PC-3 (cell line): ENCODE results near the gene S100A7. TPM values are rescaled to one million over a fixed set of nuclear protein-coding genes. Genes with fewer than 3 reads are reported as not detected.
A peak's percentile ranks its signal among the peaks of the same experiment; 100 is the strongest.
"Not testable (repeated sequence)": the region's sequence is repeated elsewhere in the genome, so short reads cannot be mapped to it uniquely, and the experiment has no call there.

Experiments
- ATAC-seq: fragments of 200-7000 bp; cut with Tn5 transposase; 2 replicates; pipeline ENCODE4 v1.9.1; 2020; ENCODE audit warnings: mild to moderate bottlenecking, moderate library complexity
- BruUV-seq: library from RNA; stranded (reverse); fragments of 400-500 nt; replicated peaks from 2 replicates; lab custom pipeline; 2021; lab: Mats Ljungman, UMichigan
- CTCF ChIA-PET: fragments of 300-600 bp; sonication (Branson Sonifier 250); formaldehyde crosslinking; loops from one replicate; lab custom pipeline; 2022; ENCODE audit warnings: antibody characterized with exemption; lab: Charles Lee
- POLR2A ChIA-PET: fragments of 300-600 bp; sonication (Branson Sonifier 250); formaldehyde crosslinking; loops from one replicate; lab custom pipeline; 2022; ENCODE audit warnings: antibody characterized with exemption; ENCODE audit not compliant: unreplicated experiment; lab: Charles Lee
- DNase-seq: peaks from one replicate; pipeline ENCODE4 v3.0.0-alpha.2; 2015
- H2AFZ ChIP-seq: fragments of 300-600 bp; sonication (generic); 2 replicates; pipeline ENCODE4 v1.6.0; 2016; ENCODE audit warnings: antibody characterized with exemption, low read length
- H3F3A ChIP-seq: fragments of 300-600 bp; sonication (generic); one replicate; pipeline ENCODE4 v1.6.0; 2017; ENCODE audit warnings: antibody characterized with exemption, low read length, control low read depth, mild to moderate bottlenecking; ENCODE audit not compliant: unreplicated experiment
- H3K27ac ChIP-seq: fragments of 300-600 bp; sonication (generic); 2 replicates; pipeline ENCODE4 v1.5.1; 2016; ENCODE audit warnings: mild to moderate bottlenecking, low read length
- H3K27me3 ChIP-seq: fragments of 300-600 bp; sonication (generic); 2 replicates; pipeline ENCODE4 v1.6.1; 2016; ENCODE audit warnings: low read length, mixed read lengths
- H3K36me3 ChIP-seq: fragments of 300-600 bp; sonication (generic); 2 replicates; pipeline ENCODE4 v1.6.1; 2016; ENCODE audit warnings: low read depth, mixed run types, low read length, mixed read lengths
- H3K4me1 ChIP-seq: fragments of 300-600 bp; sonication (generic); 2 replicates; pipeline ENCODE4 v1.5.1; 2016; ENCODE audit warnings: low read length; ENCODE audit not compliant: insufficient read depth
- H3K4me2 ChIP-seq: fragments of 300-600 bp; sonication (generic); 2 replicates; pipeline ENCODE4 v1.6.0; 2016; ENCODE audit warnings: low read length
- H3K4me3 ChIP-seq: fragments of 300-600 bp; sonication (generic); 2 replicates; pipeline ENCODE4 v1.5.1; 2016; ENCODE audit warnings: mild to moderate bottlenecking, low read length, mixed read lengths
- H3K79me2 ChIP-seq: fragments of 300-600 bp; sonication (generic); 2 replicates; pipeline ENCODE4 v1.6.1; 2017; ENCODE audit warnings: low read length, mixed read lengths
- H3K9ac ChIP-seq: fragments of 300-600 bp; sonication (generic); 2 replicates; pipeline ENCODE4 v1.6.0; 2016; ENCODE audit warnings: mild to moderate bottlenecking, low read length
- H3K9me2 ChIP-seq: fragments of 300-600 bp; sonication (generic); replicated peaks from 2 replicates; pipeline ENCODE4 v1.6.1; 2016; ENCODE audit warnings: mixed run types, low read length, mixed read lengths
- H3K9me3 ChIP-seq: fragments of 300-600 bp; sonication (generic); 2 replicates; pipeline ENCODE4 v1.6.1; 2016; ENCODE audit warnings: low read length, mixed read lengths
- H4K20me1 ChIP-seq: fragments of 300-600 bp; sonication (generic); 2 replicates; pipeline ENCODE4 v1.6.1; 2016; ENCODE audit warnings: low read length, mixed read lengths
- EZH2 ChIP-seq: fragments of 300-600 bp; sonication (generic); IDR thresholded peaks from one replicate; pipeline ENCODE4 v1.6.1; 2017; ENCODE audit warnings: antibody characterized with exemption, mild to moderate bottlenecking, low read length; ENCODE audit not compliant: unreplicated experiment
- EZH2phosphoT487 ChIP-seq: fragments of 300-600 bp; sonication (generic); IDR thresholded peaks from 2 replicates; pipeline ENCODE4 v1.6.1; 2018; ENCODE audit warnings: mild to moderate bottlenecking, antibody characterized with exemption, low read length, borderline replicate concordance
- intact Hi-C: fragments of 100-400 bp; cut with micrococcal nuclease; formaldehyde crosslinking; loops from 2 replicates; pipeline ENCODE4 v1.9.0; 2023
- total RNA-seq: library from RNA; depleted of rRNA; stranded (reverse); fragments of >200 nt; gene quantifications from 2 replicates; pipeline ENCODE4 v1.2.3, GENCODE V29; 2014
- TF ChIP-seq, protein P1 (sequence below): fragments of 300-600 bp; sonication (generic); conservative IDR thresholded peaks from 2 replicates; pipeline ENCODE4 v1.5.1; 2017; ENCODE audit warnings: antibody characterized with exemption, low read depth, mild to moderate bottlenecking, low read length

S100A7 gene
- total RNA-seq, 1 experiment from 2014 or later = not detected

DNA sequence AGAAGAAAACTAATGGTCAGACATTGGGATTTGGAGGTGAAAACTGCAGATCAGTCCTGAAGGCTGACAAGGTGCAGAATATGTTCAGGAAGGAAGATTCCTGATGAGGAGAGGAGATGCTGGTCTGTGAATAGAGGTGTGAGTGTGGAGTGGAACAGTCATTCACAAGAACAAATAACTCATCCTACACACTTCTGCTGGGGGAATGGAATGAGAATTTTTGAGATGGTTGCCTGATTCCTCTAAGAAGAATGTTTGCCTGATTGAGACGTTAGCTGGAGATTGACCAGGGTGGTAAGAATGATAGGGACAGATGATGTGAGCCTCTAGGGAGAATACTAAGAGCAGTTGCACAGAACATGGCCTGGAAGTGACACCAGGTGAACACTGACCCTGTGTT lies 4.1 kb downstream of the S100A7 start:
- H3K36me3 ChIP-seq = no peaks in the 10 kb centered on the region
- no TSS peak for BruUV-seq
- H4K20me1 ChIP-seq = no peaks in the 10 kb centered on the region
- no peak overlapping the region for H3K4me3 ChIP-seq
- ChIA-PET CTCF (no interaction called here), POLR2A (no interaction called here)
- no peaks in the 10 kb centered on the region for H3F3A ChIP-seq
- peaks cover 49% of the 10 kb centered on the region for H3K27me3 ChIP-seq
- H3K9me3 ChIP-seq = no peaks in the 10 kb centered on the region
- no peak for ATAC-seq
- no peak overlapping the region for H2AFZ ChIP-seq
- intact Hi-C loops = no loop called here
- TF ChIP-seq EZH2phosphoT487 (no peak), EZH2 (no peak)
- TF ChIP-seq, protein P1, sequence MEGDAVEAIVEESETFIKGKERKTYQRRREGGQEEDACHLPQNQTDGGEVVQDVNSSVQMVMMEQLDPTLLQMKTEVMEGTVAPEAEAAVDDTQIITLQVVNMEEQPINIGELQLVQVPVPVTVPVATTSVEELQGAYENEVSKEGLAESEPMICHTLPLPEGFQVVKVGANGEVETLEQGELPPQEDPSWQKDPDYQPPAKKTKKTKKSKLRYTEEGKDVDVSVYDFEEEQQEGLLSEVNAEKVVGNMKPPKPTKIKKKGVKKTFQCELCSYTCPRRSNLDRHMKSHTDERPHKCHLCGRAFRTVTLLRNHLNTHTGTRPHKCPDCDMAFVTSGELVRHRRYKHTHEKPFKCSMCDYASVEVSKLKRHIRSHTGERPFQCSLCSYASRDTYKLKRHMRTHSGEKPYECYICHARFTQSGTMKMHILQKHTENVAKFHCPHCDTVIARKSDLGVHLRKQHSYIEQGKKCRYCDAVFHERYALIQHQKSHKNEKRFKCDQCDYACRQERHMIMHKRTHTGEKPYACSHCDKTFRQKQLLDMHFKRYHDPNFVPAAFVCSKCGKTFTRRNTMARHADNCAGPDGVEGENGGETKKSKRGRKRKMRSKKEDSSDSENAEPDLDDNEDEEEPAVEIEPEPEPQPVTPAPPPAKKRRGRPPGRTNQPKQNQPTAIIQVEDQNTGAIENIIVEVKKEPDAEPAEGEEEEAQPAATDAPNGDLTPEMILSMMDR = no peak
- H3K27ac ChIP-seq = no peak overlapping the region
- peaks cover 3% of the 10 kb centered on the region; the same call in 1 of the 2 replicates for H3K9me2 ChIP-seq
- H3K9ac ChIP-seq = no peak overlapping the region
- H3K4me1 ChIP-seq = no peaks in the 10 kb centered on the region
- no peaks in the 10 kb centered on the region for H3K79me2 ChIP-seq
- DNase-seq = no peak
- H3K4me2 ChIP-seq = no peak overlapping the region

DNA sequence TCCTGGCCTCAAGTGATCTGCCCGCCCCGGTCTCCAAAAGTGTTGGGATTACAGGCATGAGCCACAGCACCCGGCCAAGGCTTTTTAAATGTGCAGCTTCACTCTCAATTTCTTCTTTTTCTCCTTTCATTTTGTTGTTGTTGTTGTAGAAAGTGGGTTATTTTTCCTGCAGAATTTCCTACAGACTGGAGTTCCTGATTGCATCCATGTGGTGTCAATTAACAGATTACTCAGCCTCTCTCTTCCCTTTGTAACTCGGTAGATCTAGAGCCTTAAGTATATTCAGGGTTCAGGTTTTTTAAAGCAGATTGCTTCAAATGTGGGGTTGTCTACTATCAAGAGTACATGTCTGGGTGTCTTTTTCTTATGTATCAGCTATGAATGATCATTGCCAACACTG lies 11.6 kb downstream of the S100A7 start:
- CTCF ChIA-PET, BruUV-seq, ATAC-seq: not testable (repeated sequence)

DNA sequence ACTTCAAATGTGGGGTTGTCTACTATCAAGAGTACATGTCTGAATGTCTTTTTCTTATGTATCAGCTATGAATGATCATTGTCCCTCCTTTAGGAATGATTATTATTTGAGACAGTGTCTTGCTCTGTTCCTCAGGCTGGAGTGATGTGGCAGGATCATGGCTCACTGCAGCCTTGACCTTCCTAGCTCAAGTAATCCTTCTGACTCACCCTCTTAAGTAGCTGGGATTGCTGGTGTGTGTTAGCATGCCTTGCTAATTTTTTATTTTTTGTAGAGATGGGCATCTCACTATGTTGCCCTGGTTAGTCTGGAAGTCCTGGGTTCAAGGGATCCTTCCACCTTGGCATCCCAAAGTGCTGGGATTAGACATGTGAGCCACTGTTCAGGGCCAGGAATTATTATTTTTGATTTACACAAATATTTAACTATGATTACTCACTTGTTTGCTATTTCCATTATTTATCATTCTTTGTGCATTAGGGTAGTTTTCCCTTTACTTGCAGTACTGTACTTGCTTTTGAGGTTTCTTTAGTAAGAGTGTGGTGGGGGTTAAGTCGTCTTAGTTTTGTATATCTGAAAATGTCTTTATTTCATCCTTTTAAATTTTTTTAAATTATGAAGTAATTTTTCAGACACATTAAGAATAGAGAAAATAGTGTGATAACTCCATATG lies 12.8 kb downstream of the S100A7 start:
- TF ChIP-seq EZH2phosphoT487 (no peak), EZH2 (no peak)
- TF ChIP-seq, protein P1 = no peak
- BruUV-seq = no TSS peak
- Histone ChIP-seq H3K27me3 (peaks cover 50% of the 10 kb centered on the region), H3K36me3 (no peaks in the 10 kb centered on the region), H3K4me3 (no peak overlapping the region), H4K20me1 (no peaks in the 10 kb centered on the region), H3K79me2 (no peaks in the 10 kb centered on the region), H3K9me3 (no peaks in the 10 kb centered on the region), H3F3A (peaks cover 5% of the 10 kb centered on the region), H3K4me2 (peak overlapping the region; percentile 3; the same call in 1 of the 2 replicates), H3K27ac (0 out of 2 replicates have a peak overlapping the region, but pooled peaks have one; percentile 6), H3K4me1 (peaks cover 16% of the 10 kb centered on the region), H3K9me2 (peaks cover 3% of the 10 kb centered on the region; the same call in 1 of the 2 replicates), H2AFZ (no peak overlapping the region), H3K9ac (no peak overlapping the region)
- ATAC-seq = peak; percentile 87
- CTCF ChIA-PET = no interaction called here
- intact Hi-C loops = no loop called here
- POLR2A ChIA-PET = no interaction called here
- DNase-seq = peak; percentile 76

More for the DNA sequence above, 11.6 kb downstream of the S100A7 start:
- H3K79me2 ChIP-seq, H2AFZ ChIP-seq, DNase-seq, H3K9ac ChIP-seq, H3K9me2 ChIP-seq, H4K20me1 ChIP-seq, intact Hi-C loops, H3K36me3 ChIP-seq, H3K4me3 ChIP-seq, H3K4me2 ChIP-seq, POLR2A ChIA-PET, H3K27ac ChIP-seq, H3F3A ChIP-seq, H3K9me3 ChIP-seq: not testable (repeated sequence)
- H3K27me3 ChIP-seq = peaks cover 41% of the 10 kb centered on the region
- H3K4me1 ChIP-seq = peaks cover 16% of the 10 kb centered on the region
